HG03135 (cell line): ENCODE data around the gene SLC6A9.
A peak's percentile ranks its signal among the peaks of the same experiment; 100 is the strongest.

ENCODE experiments used
- ATAC-seq: cut with Tn5 transposase; IDR thresholded peaks from one replicate; pipeline ENCODE4 v1.9.1; 2021; ENCODE audit warnings: mild to moderate bottlenecking, moderate library complexity; ENCODE audit not compliant: unreplicated experiment

The SLC6A9 gene

GRCh38 chr1:44049839-44050238, 18.6 kb upstream of the SLC6A9 start:
- ATAC-seq = no peak

GRCh38 chr1:44048532-44049215, 17.4 kb upstream of the SLC6A9 start:
- ATAC-seq = no peak

GRCh38 chr1:44047131-44047530, 15.9 kb upstream of the SLC6A9 start:
- ATAC-seq = no peak

GRCh38 chr1:44045064-44045463, 13.8 kb upstream of the SLC6A9 start:
- ATAC-seq = no peak

- ATAC-seq = no peak
Measured at GRCh38 chr1:44044071-44044801, 13.0 kb upstream of the SLC6A9 start.

- no peak for ATAC-seq
Measured at GRCh38 chr1:44043176-44044070, 12.2 kb upstream of the SLC6A9 start.

GRCh38 chr1:44040846-44041245, 9.6 kb upstream of the SLC6A9 start:
- no peak for ATAC-seq

GRCh38 chr1:44040418-44040817, 9.2 kb upstream of the SLC6A9 start:
- ATAC-seq = no peak

GRCh38 chr1:44038876-44039657, 7.8 kb upstream of the SLC6A9 start:
- ATAC-seq = no peak

- ATAC-seq = no peak
Measured at GRCh38 chr1:44037154-44037553, 5.9 kb upstream of the SLC6A9 start.

GRCh38 chr1:44036409-44037139, 5.3 kb upstream of the SLC6A9 start:
- no peak for ATAC-seq

- no peak for ATAC-seq
Measured at GRCh38 chr1:44035726-44036408, 4.6 kb upstream of the SLC6A9 start.

- ATAC-seq = no peak
Measured at GRCh38 chr1:44034976-44035716, 3.9 kb upstream of the SLC6A9 start.

GRCh38 chr1:44034423-44034822, 3.2 kb upstream of the SLC6A9 start:
- no peak for ATAC-seq

- no peak for ATAC-seq
Measured at GRCh38 chr1:44033756-44034155, 2.5 kb upstream of the SLC6A9 start.

GRCh38 chr1:44033041-44033575, 1.8 kb upstream of the SLC6A9 start:
- no peak for ATAC-seq

GRCh38 chr1:44032170-44032790, 1.0 kb upstream of the SLC6A9 start:
- ATAC-seq = no peak

- peak; percentile 22 for ATAC-seq
Measured at GRCh38 chr1:44030605-44031251, 534 bp downstream of the SLC6A9 start.
